Activated CD8-positive, alpha-beta T cell treated with anti-CD3 and anti-CD28 coated beads, Interleukin-2, amount 10 ng/mL, durations not matched to agents 7 days and 5 days (primary cell): ENCODE results near the gene RACGAP1. TPM values are rescaled to one million over a fixed set of nuclear protein-coding genes. Genes with fewer than 3 reads are reported as not detected.
A peak's percentile ranks its signal among the peaks of the same experiment; 100 is the strongest.

Source experiments
- ATAC-seq: fragments of 150-1000 bp; cut with Tn5 transposase; one replicate; pipeline ENCODE4 v1.10.0; 2021; ENCODE audit warnings: moderate library complexity
- CTCF ChIA-PET: fragments of 350-600 bp; sonication (Branson Sonifier 250); formaldehyde crosslinking; loops from one replicate; lab custom pipeline; 2021; ENCODE audit warnings: antibody characterized with exemption; lab: Charles Lee
- POLR2A ChIA-PET: fragments of 350-600 bp; sonication (Branson Sonifier 250); formaldehyde crosslinking; loops from one replicate; lab custom pipeline; 2021; ENCODE audit warnings: antibody characterized with exemption; lab: Charles Lee
- DNase-seq: peaks from one replicate; pipeline ENCODE4 v3.0.0-alpha.2; 2020
- H3K27ac Mint-ChIP-seq: one replicate; pipeline ENCODE4 v1.8.0; 2021; ENCODE audit warnings: mild to moderate bottlenecking, mixed read lengths
- H3K27me3 Mint-ChIP-seq: one replicate; pipeline ENCODE4 v1.8.0; 2021; ENCODE audit warnings: low read depth, mixed read lengths
- H3K36me3 Mint-ChIP-seq: one replicate; pipeline ENCODE4 v1.8.0; 2021; ENCODE audit warnings: low read depth, mixed read lengths
- H3K4me1 Mint-ChIP-seq: one replicate; pipeline ENCODE4 v1.8.0; 2021; ENCODE audit warnings: low read depth, mixed read lengths
- H3K4me3 Mint-ChIP-seq: one replicate; pipeline ENCODE4 v1.8.0; 2021; ENCODE audit warnings: mild to moderate bottlenecking, mixed read lengths
- H3K9me3 Mint-ChIP-seq: one replicate; pipeline ENCODE4 v1.8.0; 2022; ENCODE audit warnings: mixed read lengths; ENCODE audit not compliant: insufficient read depth
- total RNA-seq, 2 experiments: library from RNA; stranded (reverse); gene quantifications; one replicate each; pipeline ENCODE4 v1.2.3, GENCODE V29; 2021

RACGAP1 gene
- total RNA-seq, 2 experiments from 2014 or later: 185 to 200 TPM

- CTCF ChIA-PET: interaction anchor here (1.9 kb wide), 1 partner anchor 16 kb away, joined by 4 read pairs; no protein-coding TSS in a partner anchor
These were observed 72.8 kb downstream of the RACGAP1 start for GRCh38 chr12:49952391-49953055.

GRCh38 chr12:49951411-49952240 lies 73.7 kb downstream of the RACGAP1 start:
- Mint-ChIP-seq H3K4me1 (peaks cover 5% of the 10 kb centered on the region), H3K27me3 (peaks cover 29% of the 10 kb centered on the region), H3K4me3 (no peak overlapping the region), H3K9me3 (no peaks in the 10 kb centered on the region), H3K27ac (no peak overlapping the region), H3K36me3 (no peaks in the 10 kb centered on the region)
- ATAC-seq (no peak), DNase-seq (no peak)
- ChIA-PET POLR2A (no interaction called here), CTCF (interaction anchor here (1.1 kb wide), 1 partner anchor 16 kb away, joined by 4 read pairs; no protein-coding TSS in a partner anchor)

More at GRCh38 chr12:49952391-49953055, 72.8 kb downstream of the RACGAP1 start:
- no peak overlapping the region for H3K27ac Mint-ChIP-seq
- no peak for ATAC-seq
- peaks cover 37% of the 10 kb centered on the region for H3K27me3 Mint-ChIP-seq
- H3K4me3 Mint-ChIP-seq: no peak overlapping the region
- H3K9me3 Mint-ChIP-seq: no peaks in the 10 kb centered on the region
- no peak for DNase-seq
- POLR2A ChIA-PET: no interaction called here
- peaks cover 5% of the 10 kb centered on the region for H3K4me1 Mint-ChIP-seq
- H3K36me3 Mint-ChIP-seq: no peaks in the 10 kb centered on the region

- peaks cover 6% of the 10 kb centered on the region for H3K4me1 Mint-ChIP-seq
- peaks cover 20% of the 10 kb centered on the region for H3K27me3 Mint-ChIP-seq
- H3K36me3 Mint-ChIP-seq: no peaks in the 10 kb centered on the region
- DNase-seq (no peak), ATAC-seq (no peak)
- no peak within 1 kb of the TSS for H3K27ac Mint-ChIP-seq
- H3K9me3 Mint-ChIP-seq: no peaks in the 10 kb centered on the region
- H3K4me3 Mint-ChIP-seq: no peak within 1 kb of the TSS
- CTCF ChIA-PET: interaction anchor here (0.9 to 1.8 kb wide), 3 partner anchors 17 to 119 kb away, joined by 3 to 9 read pairs (median 4); no protein-coding TSS in a partner anchor
- POLR2A ChIA-PET: no interaction called here
These were observed 74.7 kb downstream of the RACGAP1 start, which contains the start of gene AQP2 for GRCh38 chr12:49950273-49951251. AQP2 (plus strand) TSS chr12:49950737; CDS start chr12:49950831, 94 bp downstream.

- Mint-ChIP-seq H3K9me3 (no peaks in the 10 kb centered on the region), H3K36me3 (no peaks in the 10 kb centered on the region), H3K4me1 (peaks cover 13% of the 10 kb centered on the region), H3K27ac (no peak overlapping the region), H3K4me3 (no peak overlapping the region), H3K27me3 (peaks cover 19% of the 10 kb centered on the region)
- no peak for DNase-seq
- ATAC-seq: no peak
- ChIA-PET POLR2A (no interaction called here), CTCF (interaction anchor here (0.9 to 1.8 kb wide), 2 partner anchors 17 to 120 kb away, joined by 3 to 9 read pairs; no protein-coding TSS in a partner anchor)
These were observed 75.4 kb downstream of the RACGAP1 start for GRCh38 chr12:49949866-49950265.

- ATAC-seq: no peak
- Mint-ChIP-seq H3K36me3 (no peaks in the 10 kb centered on the region), H3K9me3 (no peaks in the 10 kb centered on the region), H3K27ac (no peak overlapping the region), H3K27me3 (peaks cover 12% of the 10 kb centered on the region), H3K4me1 (peaks cover 14% of the 10 kb centered on the region), H3K4me3 (no peak overlapping the region)
- ChIA-PET POLR2A (no interaction called here), CTCF (interaction anchor here (0.9 to 4.6 kb wide), 3 partner anchors 18 to 121 kb away, joined by 3 to 103 read pairs (median 9); no protein-coding TSS in a partner anchor)
- DNase-seq: no peak
These were observed 76.1 kb downstream of the RACGAP1 start for GRCh38 chr12:49948866-49949845.

- Mint-ChIP-seq H3K4me3 (no peak overlapping the region), H3K9me3 (no peaks in the 10 kb centered on the region), H3K27ac (no peak overlapping the region), H3K36me3 (no peaks in the 10 kb centered on the region), H3K27me3 (peaks cover 2% of the 10 kb centered on the region), H3K4me1 (peaks cover 20% of the 10 kb centered on the region)
- ATAC-seq: no peak
- ChIA-PET CTCF (interaction anchor here (0.9 to 4.6 kb wide), 7 partner anchors 13 to 206 kb away, joined by 3 to 103 read pairs (median 14); partner anchors contain the start of genes AQP5, COX14 and TMBIM6), POLR2A (no interaction called here)
- no peak for DNase-seq
These were observed 77.6 kb downstream of the RACGAP1 start for GRCh38 chr12:49947593-49948226.

- DNase-seq (no peak), ATAC-seq (no peak)
- H3K4me1 Mint-ChIP-seq: peaks cover 24% of the 10 kb centered on the region
- no peak overlapping the region for H3K27ac Mint-ChIP-seq
- ChIA-PET CTCF (interaction anchor here (0.6 to 4.6 kb wide), 47 partner anchors 8 to 643 kb away, joined by 3 to 103 read pairs (median 7); partner anchors contain the start of genes AQP5, AQP6, BCDIN3D and COX14), POLR2A (interaction anchor here (1.6 kb wide), 1 partner anchor 205 kb away, joined by 5 read pairs; the partner anchor contains the start of gene TMBIM6)
- H3K4me3 Mint-ChIP-seq: no peak overlapping the region
- H3K27me3 Mint-ChIP-seq: no peaks in the 10 kb centered on the region
- no peaks in the 10 kb centered on the region for H3K36me3 Mint-ChIP-seq
- H3K9me3 Mint-ChIP-seq: no peaks in the 10 kb centered on the region
These were observed 78.8 kb downstream of the RACGAP1 start for GRCh38 chr12:49946497-49946896.

GRCh38 chr12:49946086-49946485 lies 79.2 kb downstream of the RACGAP1 start:
- ChIA-PET CTCF (interaction anchor here (0.6 to 4.6 kb wide), 60 partner anchors 8 to 642 kb away, joined by 3 to 103 read pairs (median 6); partner anchors contain the start of genes AQP5, AQP6, BCDIN3D and COX14), POLR2A (interaction anchor here (1.6 kb wide), 1 partner anchor 205 kb away, joined by 5 read pairs; the partner anchor contains the start of gene TMBIM6)
- Mint-ChIP-seq H3K4me3 (no peak overlapping the region), H3K27ac (no peak overlapping the region), H3K4me1 (peaks cover 24% of the 10 kb centered on the region), H3K36me3 (no peaks in the 10 kb centered on the region), H3K9me3 (no peaks in the 10 kb centered on the region), H3K27me3 (no peaks in the 10 kb centered on the region)
- DNase-seq: no peak
- no peak for ATAC-seq

GRCh38 chr12:49945394-49946080 lies 79.8 kb downstream of the RACGAP1 start:
- no peaks in the 10 kb centered on the region for H3K27me3 Mint-ChIP-seq
- H3K9me3 Mint-ChIP-seq: no peaks in the 10 kb centered on the region
- H3K36me3 Mint-ChIP-seq: no peaks in the 10 kb centered on the region
- POLR2A ChIA-PET: interaction anchor here (0.7 to 1.6 kb wide), 2 partner anchors 204 to 347 kb away, joined by 3 to 5 read pairs; partner anchors contain the start of gene TMBIM6
- CTCF ChIA-PET: interaction anchor here (0.5 to 4.6 kb wide), 71 partner anchors 9 to 1236 kb away, joined by 3 to 103 read pairs (median 5); partner anchors contain the start of genes AQP5, AQP6, BCDIN3D and COX14
- H3K4me1 Mint-ChIP-seq: peaks cover 24% of the 10 kb centered on the region
- DNase-seq (peak; percentile 88), ATAC-seq (peak; percentile 99)
- H3K27ac Mint-ChIP-seq: peak overlapping the region; percentile 92
- H3K4me3 Mint-ChIP-seq: peak overlapping the region; percentile 70
